H54 (cell line): ENCODE results near the gene CRMP1.
"Not testable (repeated sequence)": the region's sequence is repeated elsewhere in the genome, so short reads cannot be mapped to it uniquely, and the experiment has no call there.

ENCODE experiments used
- DNase-seq: peaks from one replicate; pipeline ENCODE4 v3.0.0; 2011; ENCODE audit warnings: low spot score, mixed read lengths; ENCODE audit not compliant: insufficient read length
- FAIRE-seq: peaks from 3 replicates; lab custom pipeline; 2011; peaks lifted over from hg19 to GRCh38; lab: Jason Lieb, UNC
- POLR2A ChIP-seq: IDR thresholded peaks from 2 replicates; pipeline ENCODE4 v1.6.1; 2011; ENCODE audit warnings: low read depth, mild to moderate bottlenecking, low read length

Gene CRMP1

DNA sequence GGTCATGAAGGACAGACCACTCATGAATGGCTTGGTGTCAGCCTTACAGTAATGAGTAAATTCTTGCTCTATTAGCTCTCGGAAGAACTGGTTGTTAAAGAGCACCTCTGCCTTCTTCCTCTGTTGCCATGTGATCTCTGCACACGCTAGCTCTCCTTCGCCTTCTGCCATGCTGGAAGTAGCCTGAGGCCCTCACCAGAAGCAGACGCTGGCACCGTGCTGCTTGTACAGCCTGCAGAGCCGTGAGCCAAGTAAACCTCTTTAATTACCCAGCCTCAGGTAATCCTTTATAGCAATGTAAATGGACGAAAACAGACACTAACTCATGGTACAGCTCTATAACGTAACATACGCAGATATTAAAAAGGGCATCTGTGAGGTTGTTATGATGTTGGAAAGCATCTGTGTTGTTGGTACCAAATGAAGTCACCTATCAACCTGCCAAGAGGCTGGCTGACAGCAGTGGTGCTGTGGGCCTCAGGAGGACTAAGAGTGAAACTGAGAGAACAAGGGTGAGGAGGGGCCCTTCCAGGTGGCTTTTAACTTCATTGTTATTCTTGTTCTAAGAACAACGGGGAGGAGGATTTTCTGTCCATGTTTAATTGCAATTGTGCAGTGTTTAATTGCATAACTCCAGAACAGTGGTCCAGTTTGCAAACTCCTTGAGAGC lies 69.2 kb downstream of the CRMP1 start:
- DNase-seq (no peak), FAIRE-seq (no peak)
- TF ChIP-seq POLR2A = no peak

- no peak for TF ChIP-seq POLR2A
- no peak for FAIRE-seq
- no peak for DNase-seq
Observed at GRCh38 chr4:5822619-5823018, 70.3 kb downstream of the CRMP1 start.

- FAIRE-seq = no peak
- peak; percentile 38 for DNase-seq
- no peak for TF ChIP-seq POLR2A
Observed at GRCh38 chr4:5821665-5822358, 71.1 kb downstream of the CRMP1 start.

- DNase-seq = no peak
- no peak for FAIRE-seq
- TF ChIP-seq POLR2A = no peak
Observed at GRCh38 chr4:5816851-5817375, 76.0 kb downstream of the CRMP1 start.

GRCh38 chr4:5816101-5816500 lies 76.8 kb downstream of the CRMP1 start:
- FAIRE-seq = no peak
- no peak for DNase-seq
- TF ChIP-seq POLR2A = no peak

DNA sequence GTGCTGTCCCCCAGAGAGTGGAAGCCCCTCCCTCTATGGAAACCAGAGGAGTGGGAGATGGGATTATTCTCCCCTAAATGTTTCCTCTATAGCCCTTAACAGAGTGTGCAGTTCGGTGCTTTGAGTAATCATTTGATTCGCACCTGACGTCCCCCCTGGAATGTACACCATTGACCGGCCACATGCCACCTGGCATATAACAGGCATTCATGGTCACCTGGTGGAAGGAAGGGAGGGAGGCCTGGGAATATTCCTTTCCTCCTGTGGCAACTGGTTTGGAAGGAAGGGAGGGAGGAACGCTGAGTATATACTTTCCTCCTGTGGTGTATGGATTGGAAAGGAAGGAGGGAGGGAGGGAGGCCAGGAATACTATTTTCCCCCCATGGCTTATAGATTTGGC lies 77.2 kb downstream of the CRMP1 start:
- DNase-seq (no peak), FAIRE-seq (no peak)
- TF ChIP-seq POLR2A = no peak

GRCh38 chr4:5814421-5814820 lies 78.5 kb downstream of the CRMP1 start:
- FAIRE-seq = no peak
- TF ChIP-seq POLR2A = no peak
- no peak for DNase-seq

GRCh38 chr4:5813882-5814255 lies 79.0 kb downstream of the CRMP1 start:
- FAIRE-seq (no peak), DNase-seq (no peak)
- TF ChIP-seq POLR2A = no peak

DNA sequence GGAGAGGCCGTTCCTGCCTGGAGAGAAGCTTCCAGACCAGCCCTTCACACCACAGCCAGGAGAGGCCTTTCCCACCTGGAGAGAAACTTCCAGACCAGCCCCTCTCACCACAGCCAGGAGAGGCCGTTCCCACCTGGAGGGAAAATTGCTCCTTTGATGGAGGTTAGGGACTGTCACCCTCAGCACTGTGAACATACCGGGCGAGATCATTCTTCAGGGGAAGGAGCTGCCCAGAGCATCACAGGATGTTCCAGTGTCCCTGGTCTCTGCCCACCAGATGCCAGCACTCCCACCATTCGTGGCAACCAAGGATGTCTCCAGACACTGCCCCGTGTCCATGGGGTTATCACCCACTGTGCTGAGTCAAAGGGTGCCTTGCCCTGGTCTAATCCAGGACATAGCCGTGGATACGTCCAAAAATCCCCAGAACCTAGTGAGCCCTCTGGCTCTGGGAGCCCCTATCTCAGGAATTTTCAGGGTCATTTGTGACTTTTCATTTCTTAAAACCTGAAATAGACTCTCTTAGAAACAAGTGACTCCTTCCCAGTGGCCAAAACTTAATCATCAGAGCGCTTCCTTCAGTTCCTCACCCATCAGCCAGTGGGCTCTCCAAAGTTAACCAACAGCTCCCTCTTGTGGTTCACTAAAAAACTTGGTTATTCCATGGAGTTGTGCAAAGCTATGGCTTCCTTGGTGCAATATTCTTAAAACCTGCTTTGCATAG lies 80.2 kb downstream of the CRMP1 start:
- TF ChIP-seq POLR2A = no peak
- FAIRE-seq = no peak
- peak; percentile 84 for DNase-seq

GRCh38 chr4:5812057-5812456 lies 80.8 kb downstream of the CRMP1 start:
- DNase-seq, FAIRE-seq: not testable (repeated sequence)

DNA sequence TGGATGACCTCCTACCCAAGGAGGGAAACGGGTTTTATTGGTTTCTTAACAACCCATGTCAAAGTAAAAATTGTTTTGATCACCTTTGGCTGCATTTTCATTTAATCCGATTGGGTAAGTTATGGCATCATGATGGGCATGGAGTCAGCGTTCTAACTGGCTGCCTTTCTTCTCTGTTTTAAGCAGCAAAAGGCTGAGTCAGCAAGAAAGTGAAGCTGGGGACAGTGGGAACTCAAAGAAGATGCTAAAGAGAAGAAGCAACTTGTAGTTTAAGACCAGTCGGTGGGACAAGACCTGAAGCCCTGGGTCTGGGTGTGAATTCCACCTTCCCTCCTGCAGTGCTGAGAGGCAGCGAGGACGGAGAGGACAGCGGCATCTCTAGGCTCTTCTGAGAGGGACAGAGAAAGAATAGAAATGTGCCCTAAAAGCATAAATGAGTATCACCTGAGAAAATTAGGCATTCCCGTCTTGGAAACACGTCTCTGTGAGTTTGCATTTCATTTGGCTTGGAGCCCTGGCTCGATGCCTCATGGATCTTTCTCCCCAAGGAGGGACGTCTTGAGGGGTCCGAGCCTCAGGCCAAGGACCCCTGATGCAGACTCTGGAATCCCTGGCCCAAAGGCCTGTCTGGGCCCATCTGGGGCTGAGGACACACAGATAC lies 82.0 kb downstream of the CRMP1 start:
- no peak for FAIRE-seq
- DNase-seq = no peak
- no peak for TF ChIP-seq POLR2A

GRCh38 chr4:5810151-5810550 lies 82.7 kb downstream of the CRMP1 start:
- no peak for TF ChIP-seq POLR2A
- FAIRE-seq = no peak
- DNase-seq = no peak

DNA sequence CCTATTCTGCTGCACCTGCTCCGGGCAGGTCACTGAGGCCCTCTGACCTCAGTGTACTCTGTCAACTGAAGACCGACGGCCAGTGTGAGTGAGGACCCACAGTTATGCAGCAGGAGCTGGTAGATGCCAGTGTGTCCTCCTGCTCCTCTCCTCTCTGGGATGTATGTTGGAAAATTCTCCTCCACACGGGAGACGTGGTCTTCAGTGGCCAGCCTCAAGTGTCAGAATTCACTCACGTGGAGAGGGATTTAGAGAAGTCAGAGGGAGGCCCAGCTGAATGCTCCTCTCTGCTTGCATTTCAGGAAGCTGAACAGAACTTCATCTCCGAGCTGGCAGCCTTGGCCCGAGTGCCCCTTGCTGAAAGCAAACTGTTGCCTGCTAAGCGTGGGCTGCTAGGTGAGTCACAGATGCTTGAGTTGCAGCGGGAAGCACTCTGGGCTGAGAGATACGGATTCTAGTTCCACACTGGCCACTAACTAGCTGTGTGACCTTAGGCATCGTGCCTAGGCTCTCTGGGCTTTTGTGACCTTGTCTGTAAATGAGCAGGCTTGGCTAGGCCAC lies 83.6 kb downstream of the CRMP1 start:
- TF ChIP-seq POLR2A = no peak
- FAIRE-seq (no peak), DNase-seq (no peak)

DNA sequence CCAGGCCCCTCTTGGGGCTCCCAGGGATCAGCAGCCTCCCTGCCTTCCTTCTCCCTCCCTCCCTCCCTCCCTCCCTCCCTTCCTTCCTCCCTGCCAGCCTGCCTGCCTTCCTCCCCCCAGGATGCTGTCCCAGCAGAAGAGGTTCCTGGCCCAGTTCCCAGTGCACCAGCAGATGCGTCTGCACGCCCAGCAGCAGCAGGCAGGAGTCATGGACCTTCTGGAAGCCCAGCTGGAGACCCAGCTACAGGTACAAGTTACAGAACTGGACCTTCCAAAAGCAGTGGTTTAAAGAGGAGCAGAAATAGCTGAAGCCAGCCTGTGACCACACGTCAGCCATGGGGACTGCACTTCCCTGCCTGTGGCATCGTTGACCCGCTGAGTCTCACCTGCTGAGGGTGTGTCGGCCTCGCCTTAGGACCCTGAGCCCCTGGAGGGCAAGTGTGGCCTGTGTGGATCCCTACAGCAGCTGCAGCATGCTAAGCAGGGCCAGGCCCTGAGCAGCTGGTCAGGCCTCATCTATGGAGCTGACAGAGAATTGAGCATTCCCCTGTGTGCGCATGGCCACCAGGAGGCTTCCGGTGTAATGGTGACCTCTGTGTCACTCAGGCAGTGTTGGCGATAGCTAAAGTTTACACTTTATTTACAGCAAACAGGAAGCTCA lies 84.7 kb downstream of the CRMP1 start:
- FAIRE-seq (no peak), DNase-seq (no peak)
- TF ChIP-seq POLR2A = no peak
